Measurements from ENCODE around the gene HDAC3. TPM values are rescaled to one million over a fixed set of nuclear protein-coding genes. Genes with fewer than 3 reads are reported as not detected.

HDAC3 gene
- polyA plus RNA-seq, 1 experiment: 78.3 TPM

DNA sequence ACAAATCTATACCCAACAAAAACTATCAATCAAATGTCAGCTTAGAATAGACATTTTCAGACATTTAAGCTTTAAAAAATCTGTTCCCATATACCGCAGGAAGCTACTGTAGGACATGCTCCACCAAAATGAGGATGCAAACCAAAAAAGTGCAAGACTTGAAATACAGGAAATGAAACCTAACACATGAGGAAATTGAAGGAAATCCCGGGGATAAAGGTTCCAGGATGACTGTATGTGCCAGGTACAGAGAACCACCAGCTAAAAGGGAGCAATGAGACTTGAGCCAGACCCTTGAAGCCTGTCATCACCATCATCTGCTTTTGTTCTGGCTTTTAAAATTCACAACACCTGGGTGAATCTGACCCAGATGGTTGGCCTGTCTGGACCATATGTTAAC is 39.3 kb downstream of the HDAC3 start:
- Histone ChIP-seq H3K4me3 (ENCODE audit: low read depth, low read length) (no peak overlapping the region), H3K27ac (ENCODE audit: low read depth, low read length) (no peak overlapping the region), H3K9me3 (ENCODE audit: control insufficient read depth, insufficient read depth, low read length) (no peaks in the 10 kb centered on the region), H3K27me3 (ENCODE audit: control insufficient read depth, insufficient read depth, low read length) (no peaks in the 10 kb centered on the region)
- no peak for DNase-seq (ENCODE audit: low read depth, low spot score)
- CTCF ChIA-PET: interaction anchor here (1.3 to 3.1 kb wide), 3 partner anchors 22 to 34 kb away, joined by 3 to 40 read pairs (median 8); partner anchors contain the start of gene DIAPH1
- POLR2A ChIA-PET: interaction anchor here (1.0 kb wide), 1 partner anchor 39 kb away, joined by 3 read pairs; no protein-coding TSS in a partner anchor
- TF ChIP-seq, protein P1, sequence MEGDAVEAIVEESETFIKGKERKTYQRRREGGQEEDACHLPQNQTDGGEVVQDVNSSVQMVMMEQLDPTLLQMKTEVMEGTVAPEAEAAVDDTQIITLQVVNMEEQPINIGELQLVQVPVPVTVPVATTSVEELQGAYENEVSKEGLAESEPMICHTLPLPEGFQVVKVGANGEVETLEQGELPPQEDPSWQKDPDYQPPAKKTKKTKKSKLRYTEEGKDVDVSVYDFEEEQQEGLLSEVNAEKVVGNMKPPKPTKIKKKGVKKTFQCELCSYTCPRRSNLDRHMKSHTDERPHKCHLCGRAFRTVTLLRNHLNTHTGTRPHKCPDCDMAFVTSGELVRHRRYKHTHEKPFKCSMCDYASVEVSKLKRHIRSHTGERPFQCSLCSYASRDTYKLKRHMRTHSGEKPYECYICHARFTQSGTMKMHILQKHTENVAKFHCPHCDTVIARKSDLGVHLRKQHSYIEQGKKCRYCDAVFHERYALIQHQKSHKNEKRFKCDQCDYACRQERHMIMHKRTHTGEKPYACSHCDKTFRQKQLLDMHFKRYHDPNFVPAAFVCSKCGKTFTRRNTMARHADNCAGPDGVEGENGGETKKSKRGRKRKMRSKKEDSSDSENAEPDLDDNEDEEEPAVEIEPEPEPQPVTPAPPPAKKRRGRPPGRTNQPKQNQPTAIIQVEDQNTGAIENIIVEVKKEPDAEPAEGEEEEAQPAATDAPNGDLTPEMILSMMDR (IDR thresholded peaks at IDR 0.05; ENCODE audit: low read depth, low read length): no peak

DNA sequence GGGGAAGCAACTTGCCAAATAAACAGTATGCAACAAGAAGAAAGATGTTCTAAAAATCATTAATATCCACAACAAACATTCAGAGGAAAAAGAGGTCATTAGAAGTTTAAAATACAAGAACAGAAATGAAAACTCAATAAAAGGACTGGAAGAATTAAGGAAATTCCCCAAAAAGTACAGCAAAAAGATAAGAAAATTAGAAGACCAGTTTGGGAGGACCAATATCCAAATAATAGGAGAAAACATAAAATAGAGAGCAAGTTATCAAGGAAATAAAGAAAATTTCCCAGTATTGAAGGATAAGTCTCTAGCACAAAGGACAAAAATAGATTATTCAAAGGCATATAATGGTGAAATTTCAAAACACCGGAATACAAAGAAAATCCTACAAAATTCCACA is 39.8 kb downstream of the HDAC3 start:
- ChIA-PET POLR2A (interaction anchor here (1.0 kb wide), 1 partner anchor 39 kb away, joined by 3 read pairs; no protein-coding TSS in a partner anchor), CTCF (interaction anchor here (1.3 to 3.1 kb wide), 3 partner anchors 22 to 33 kb away, joined by 3 to 40 read pairs (median 8); partner anchors contain the start of gene DIAPH1)
- Histone ChIP-seq H3K27me3 (ENCODE audit: control insufficient read depth, insufficient read depth, low read length) (no peaks in the 10 kb centered on the region), H3K9me3 (ENCODE audit: control insufficient read depth, insufficient read depth, low read length) (no peaks in the 10 kb centered on the region), H3K4me3 (ENCODE audit: low read depth, low read length) (no peak overlapping the region), H3K27ac (ENCODE audit: low read depth, low read length) (no peak overlapping the region)
- no peak for DNase-seq (ENCODE audit: low read depth, low spot score)
- TF ChIP-seq, protein P1 (IDR thresholded peaks at IDR 0.05; ENCODE audit: low read depth, low read length): no peak

DNA sequence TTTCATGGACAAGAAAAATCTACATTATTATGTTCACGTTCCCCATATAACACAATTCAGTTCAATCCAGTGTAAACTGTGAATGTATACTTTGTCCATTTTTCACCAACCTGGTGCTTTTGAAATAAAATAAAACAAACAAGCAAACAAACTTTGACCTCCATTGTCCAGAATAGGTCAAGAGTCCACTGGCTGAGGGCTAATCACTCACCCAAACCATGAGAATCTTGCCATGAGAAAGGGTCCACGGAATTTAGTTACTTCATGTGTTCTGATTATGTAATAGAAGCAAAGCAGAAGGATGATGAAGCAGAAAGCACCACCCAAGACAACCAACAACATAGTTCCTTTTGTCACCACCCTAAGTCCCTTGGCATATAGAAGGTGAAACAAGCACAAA is 46.5 kb downstream of the HDAC3 start:
- DNase-seq (ENCODE audit: low read depth, low spot score): no peak
- ChIA-PET POLR2A (no interaction called here), CTCF (interaction anchor here (0.5 to 6.3 kb wide), 7 partner anchors 12 to 252 kb away, joined by 3 to 465 read pairs (median 4); partner anchors contain the start of genes DIAPH1, FCHSD1 and PCDHGA2)
- TF ChIP-seq, protein P1 (IDR thresholded peaks at IDR 0.05; ENCODE audit: low read depth, low read length): no peak
- H3K9me3 ChIP-seq (ENCODE audit: control insufficient read depth, insufficient read depth, low read length): no peaks in the 10 kb centered on the region
- H3K4me3 ChIP-seq (ENCODE audit: low read depth, low read length): no peak overlapping the region
- H3K27ac ChIP-seq (ENCODE audit: low read depth, low read length): no peak overlapping the region
- no peaks in the 10 kb centered on the region for H3K27me3 ChIP-seq (ENCODE audit: control insufficient read depth, insufficient read depth, low read length)

DNA sequence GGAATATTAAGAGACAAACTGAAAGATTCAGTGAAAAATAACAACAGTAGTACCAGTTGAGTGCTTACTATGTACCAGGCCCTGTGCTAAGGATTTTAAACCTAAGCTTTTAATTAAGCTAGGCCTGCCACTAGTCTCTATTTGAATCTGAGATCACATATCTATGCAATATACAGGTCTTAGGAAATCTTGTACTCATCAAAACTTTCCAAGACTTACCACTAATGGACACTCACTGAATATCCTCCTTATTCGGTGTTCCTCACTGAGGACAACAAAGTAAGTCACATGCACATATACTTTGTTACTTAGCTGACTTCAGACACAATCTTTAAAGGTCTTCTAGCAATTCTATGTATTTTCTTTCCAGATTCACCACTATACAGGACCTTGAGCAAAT is 50.4 kb downstream of the HDAC3 start:
- ChIA-PET POLR2A (no interaction called here), CTCF (interaction anchor here (0.6 kb wide), 1 partner anchor 33 kb away, joined by 3 read pairs; the partner anchor contains the start of gene DIAPH1)
- TF ChIP-seq, protein P1 (IDR thresholded peaks at IDR 0.05; ENCODE audit: low read depth, low read length): no peak
- Histone ChIP-seq H3K4me3 (ENCODE audit: low read depth, low read length) (no peak overlapping the region), H3K27me3 (ENCODE audit: control insufficient read depth, insufficient read depth, low read length) (no peaks in the 10 kb centered on the region), H3K9me3 (ENCODE audit: control insufficient read depth, insufficient read depth, low read length) (no peaks in the 10 kb centered on the region), H3K27ac (ENCODE audit: low read depth, low read length) (no peak overlapping the region)
- no peak for DNase-seq (ENCODE audit: low read depth, low spot score)

DNA sequence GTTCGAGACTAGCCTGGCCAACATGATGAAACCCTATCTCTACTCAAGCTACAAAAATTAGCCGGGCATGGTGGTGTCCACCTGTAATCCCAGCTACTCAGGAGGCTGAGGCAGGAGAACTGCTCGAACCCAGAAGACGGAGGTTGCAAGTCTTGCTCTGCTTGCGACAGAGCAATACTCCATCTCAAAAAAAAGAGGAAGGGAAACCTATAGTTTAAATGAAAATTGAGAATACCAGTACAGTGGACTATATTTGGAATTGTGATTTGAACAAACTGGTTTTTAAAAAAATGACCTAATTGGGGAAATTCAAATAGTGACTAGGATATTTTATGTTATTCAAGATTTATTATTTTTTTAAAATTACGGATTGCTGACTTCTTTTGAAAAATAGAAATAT is 51.1 kb downstream of the HDAC3 start:
- Histone ChIP-seq H3K27me3 (ENCODE audit: control insufficient read depth, insufficient read depth, low read length) (no peaks in the 10 kb centered on the region), H3K4me3 (ENCODE audit: low read depth, low read length) (no peak overlapping the region), H3K27ac (ENCODE audit: low read depth, low read length) (no peak overlapping the region), H3K9me3 (ENCODE audit: control insufficient read depth, insufficient read depth, low read length) (no peaks in the 10 kb centered on the region)
- CTCF ChIA-PET: interaction anchor here (1.3 kb wide), 1 partner anchor 33 kb away, joined by 7 read pairs; the partner anchor contains the start of gene DIAPH1
- TF ChIP-seq, protein P1 (IDR thresholded peaks at IDR 0.05; ENCODE audit: low read depth, low read length): no peak
- POLR2A ChIA-PET: no interaction called here
- no peak for DNase-seq (ENCODE audit: low read depth, low spot score)
